ENCODE measurements around the gene HOXA1. TPM values are rescaled to one million over a fixed set of nuclear protein-coding genes. Genes with fewer than 3 reads are reported as not detected.

Gene HOXA1
- total RNA-seq, 2 experiments from 2014 or later, result 0.89 to 0.92 TPM

DNA sequence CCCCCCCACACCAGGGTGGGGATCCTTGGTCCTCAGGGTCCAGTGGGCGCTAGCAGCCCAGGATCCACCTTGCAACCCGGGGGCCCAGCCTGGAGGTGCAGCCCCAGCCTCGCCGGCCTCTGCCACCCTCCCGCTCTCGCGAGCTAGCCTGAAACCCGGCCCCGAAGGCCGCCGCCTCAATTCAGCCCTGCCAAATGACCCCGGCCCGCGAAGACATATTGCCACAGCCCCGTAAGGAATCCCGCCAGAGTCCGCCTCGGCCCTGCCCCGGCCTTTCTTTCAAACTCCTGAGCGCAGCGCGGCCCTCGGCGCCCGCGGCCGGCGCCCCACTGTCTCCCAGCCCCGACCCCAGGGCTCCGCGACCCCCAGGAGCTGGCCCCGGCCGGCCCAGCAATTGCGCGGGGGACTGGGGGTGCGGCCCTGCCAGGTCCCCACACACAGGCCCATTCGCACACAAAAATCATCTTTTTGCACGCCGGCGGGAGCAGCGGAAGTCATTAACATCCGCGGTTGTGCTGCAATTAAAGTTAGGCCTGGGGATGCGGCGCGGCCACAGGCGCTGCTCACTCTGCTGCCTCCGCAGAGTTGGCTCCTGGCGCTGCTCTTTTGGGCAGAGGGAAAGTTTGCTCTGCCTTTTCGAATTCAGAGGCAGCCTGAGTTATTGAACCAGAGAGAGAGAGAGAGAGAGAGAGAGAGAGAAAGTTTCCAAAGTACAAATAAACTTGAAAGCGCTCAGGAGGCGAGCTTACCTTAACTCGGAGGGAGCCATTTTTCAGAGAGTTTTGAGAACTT lies 43.7 kb upstream of the HOXA1 start:
- Mint-ChIP-seq H3K4me3 (no peak overlapping the region), H3K9me3 (ENCODE audit: insufficient read depth) (no peaks in the 10 kb centered on the region), H3K4me1 (ENCODE audit: low read depth) (peaks cover 12% of the 10 kb centered on the region), H3K27ac (no peak overlapping the region), H3K27me3 (ENCODE audit: low read depth) (peaks cover 34% of the 10 kb centered on the region), H3K36me3 (ENCODE audit: low read depth) (no peaks in the 10 kb centered on the region)
- ChIA-PET POLR2A (no interaction called here), CTCF (no interaction called here)
- no peak for DNase-seq
- ATAC-seq, result no peak

GRCh38 chr7:27138985-27139333 lies 43.2 kb upstream of the HOXA1 start:
- ATAC-seq (no peak), DNase-seq (no peak)
- H3K4me1 Mint-ChIP-seq (ENCODE audit: low read depth), result peaks cover 17% of the 10 kb centered on the region
- peaks cover 38% of the 10 kb centered on the region for H3K27me3 Mint-ChIP-seq (ENCODE audit: low read depth)
- H3K36me3 Mint-ChIP-seq (ENCODE audit: low read depth), result no peaks in the 10 kb centered on the region
- POLR2A ChIA-PET, result no interaction called here
- no peak overlapping the region for H3K4me3 Mint-ChIP-seq
- CTCF ChIA-PET, result no interaction called here
- no peak overlapping the region for H3K27ac Mint-ChIP-seq
- no peaks in the 10 kb centered on the region for H3K9me3 Mint-ChIP-seq (ENCODE audit: insufficient read depth)

- Mint-ChIP-seq H3K4me3 (no peak overlapping the region), H3K36me3 (ENCODE audit: low read depth) (no peaks in the 10 kb centered on the region), H3K9me3 (ENCODE audit: insufficient read depth) (no peaks in the 10 kb centered on the region), H3K4me1 (ENCODE audit: low read depth) (peaks cover 20% of the 10 kb centered on the region), H3K27me3 (ENCODE audit: low read depth) (peaks cover 41% of the 10 kb centered on the region), H3K27ac (no peak overlapping the region)
- ATAC-seq (no peak), DNase-seq (no peak)
- ChIA-PET CTCF (no interaction called here), POLR2A (no interaction called here)
Observed at GRCh38 chr7:27138472-27138871, 42.7 kb upstream of the HOXA1 start.

- Mint-ChIP-seq H3K36me3 (ENCODE audit: low read depth) (no peaks in the 10 kb centered on the region), H3K4me3 (no peak overlapping the region), H3K27ac (no peak overlapping the region), H3K4me1 (ENCODE audit: low read depth) (peaks cover 20% of the 10 kb centered on the region), H3K9me3 (ENCODE audit: insufficient read depth) (no peaks in the 10 kb centered on the region), H3K27me3 (ENCODE audit: low read depth) (peaks cover 46% of the 10 kb centered on the region)
- DNase-seq, result no peak
- no peak for ATAC-seq
- ChIA-PET POLR2A (no interaction called here), CTCF (no interaction called here)
Observed at GRCh38 chr7:27137640-27138315, 42.0 kb upstream of the HOXA1 start.

- Mint-ChIP-seq H3K27ac (no peak overlapping the region), H3K4me1 (ENCODE audit: low read depth) (peaks cover 20% of the 10 kb centered on the region), H3K36me3 (ENCODE audit: low read depth) (no peaks in the 10 kb centered on the region), H3K27me3 (ENCODE audit: low read depth) (peaks cover 47% of the 10 kb centered on the region), H3K9me3 (ENCODE audit: insufficient read depth) (no peaks in the 10 kb centered on the region), H3K4me3 (no peak overlapping the region)
- CTCF ChIA-PET, result interaction anchor here (1.4 kb wide), 1 partner anchor 16 kb away, joined by 5 read pairs; no protein-coding TSS in a partner anchor
- DNase-seq (no peak), ATAC-seq (no peak)
- POLR2A ChIA-PET, result no interaction called here
Observed at GRCh38 chr7:27134392-27134791, 38.6 kb upstream of the HOXA1 start.

DNA sequence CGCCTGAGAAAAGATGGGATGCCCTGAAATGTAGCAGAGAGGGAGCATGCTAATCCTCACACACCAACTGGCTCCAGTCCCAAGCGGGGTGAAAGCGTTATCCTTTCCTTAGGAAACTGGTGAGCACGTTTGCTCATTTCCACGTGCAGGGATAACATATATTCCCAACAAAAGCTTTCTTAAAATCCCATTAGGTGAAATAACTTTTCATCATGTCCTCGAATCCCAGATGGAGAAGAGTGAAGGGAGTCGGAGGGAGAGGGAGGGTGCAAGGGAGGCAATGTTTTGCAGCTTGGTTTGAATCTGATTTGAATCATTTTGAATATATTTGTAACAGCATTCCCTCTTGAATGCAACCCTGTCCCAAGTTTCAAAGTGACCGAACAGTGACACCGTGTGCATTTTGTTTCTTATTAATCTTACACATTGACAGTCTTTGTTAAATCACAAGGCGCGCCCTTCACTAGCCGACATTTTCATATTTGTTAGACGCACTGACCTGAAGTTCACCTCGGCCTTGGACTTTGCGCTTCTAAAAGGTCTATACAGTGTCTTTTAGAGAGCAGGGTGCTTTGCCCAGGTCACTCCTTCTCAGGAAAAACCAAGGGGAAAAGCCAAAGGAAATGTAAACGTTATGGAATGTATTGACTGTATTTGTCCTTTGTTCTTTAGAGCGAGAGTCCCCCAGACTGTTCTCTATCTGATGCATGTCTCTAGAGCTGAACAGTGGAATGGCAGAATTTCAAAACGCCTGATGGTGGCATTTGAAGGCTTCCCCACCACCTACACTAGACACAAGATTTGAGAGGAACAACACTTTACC lies 37.8 kb upstream of the HOXA1 start:
- DNase-seq (no peak), ATAC-seq (no peak)
- no peaks in the 10 kb centered on the region for H3K9me3 Mint-ChIP-seq (ENCODE audit: insufficient read depth)
- no peaks in the 10 kb centered on the region for H3K36me3 Mint-ChIP-seq (ENCODE audit: low read depth)
- H3K4me3 Mint-ChIP-seq, result no peak overlapping the region
- H3K27me3 Mint-ChIP-seq (ENCODE audit: low read depth), result peaks cover 48% of the 10 kb centered on the region
- ChIA-PET CTCF (interaction anchor here (1.4 kb wide), 1 partner anchor 16 kb away, joined by 5 read pairs; no protein-coding TSS in a partner anchor), POLR2A (no interaction called here)
- no peak overlapping the region for H3K27ac Mint-ChIP-seq
- peaks cover 20% of the 10 kb centered on the region for H3K4me1 Mint-ChIP-seq (ENCODE audit: low read depth)

GRCh38 chr7:27132978-27133377 lies 37.2 kb upstream of the HOXA1 start:
- no peak overlapping the region for H3K4me3 Mint-ChIP-seq

DNA sequence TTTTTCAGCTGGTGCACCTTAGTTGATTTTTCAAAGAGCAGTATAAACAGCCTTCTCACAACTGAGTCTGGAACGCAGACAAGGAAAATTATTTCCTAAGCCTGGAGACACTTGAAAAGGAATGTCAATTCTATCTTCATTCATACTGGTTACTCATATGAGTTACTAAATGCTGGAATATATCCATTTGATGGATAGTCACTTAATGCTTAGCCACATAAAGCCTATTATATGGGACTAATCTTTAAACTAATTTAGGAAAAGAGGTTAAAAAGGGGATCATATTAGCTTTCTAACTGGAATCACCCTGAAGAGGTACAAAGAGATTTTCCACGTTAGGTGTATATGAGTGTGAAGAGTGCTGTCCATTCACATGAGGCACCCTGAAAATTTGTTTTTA lies 36.4 kb upstream of the HOXA1 start:
- DNase-seq (no peak), ATAC-seq (no peak)
- ChIA-PET POLR2A (no interaction called here), CTCF (interaction anchor here (2.1 kb wide), 1 partner anchor 19 kb away, joined by 6 read pairs; no protein-coding TSS in a partner anchor)
- peaks cover 19% of the 10 kb centered on the region for H3K4me1 Mint-ChIP-seq (ENCODE audit: low read depth)
- no peak overlapping the region for H3K27ac Mint-ChIP-seq
- H3K27me3 Mint-ChIP-seq (ENCODE audit: low read depth), result peaks cover 50% of the 10 kb centered on the region
- H3K4me3 Mint-ChIP-seq, result no peak overlapping the region
- no peaks in the 10 kb centered on the region for H3K9me3 Mint-ChIP-seq (ENCODE audit: insufficient read depth)
- no peaks in the 10 kb centered on the region for H3K36me3 Mint-ChIP-seq (ENCODE audit: low read depth)

More at GRCh38 chr7:27132978-27133377, 37.2 kb upstream of the HOXA1 start:
- Mint-ChIP-seq H3K27ac (no peak overlapping the region), H3K4me1 (ENCODE audit: low read depth) (peaks cover 20% of the 10 kb centered on the region), H3K27me3 (ENCODE audit: low read depth) (peaks cover 48% of the 10 kb centered on the region), H3K36me3 (ENCODE audit: low read depth) (no peaks in the 10 kb centered on the region), H3K9me3 (ENCODE audit: insufficient read depth) (no peaks in the 10 kb centered on the region)
- ChIA-PET CTCF (no interaction called here), POLR2A (no interaction called here)
- ATAC-seq (no peak), DNase-seq (no peak)

DNA sequence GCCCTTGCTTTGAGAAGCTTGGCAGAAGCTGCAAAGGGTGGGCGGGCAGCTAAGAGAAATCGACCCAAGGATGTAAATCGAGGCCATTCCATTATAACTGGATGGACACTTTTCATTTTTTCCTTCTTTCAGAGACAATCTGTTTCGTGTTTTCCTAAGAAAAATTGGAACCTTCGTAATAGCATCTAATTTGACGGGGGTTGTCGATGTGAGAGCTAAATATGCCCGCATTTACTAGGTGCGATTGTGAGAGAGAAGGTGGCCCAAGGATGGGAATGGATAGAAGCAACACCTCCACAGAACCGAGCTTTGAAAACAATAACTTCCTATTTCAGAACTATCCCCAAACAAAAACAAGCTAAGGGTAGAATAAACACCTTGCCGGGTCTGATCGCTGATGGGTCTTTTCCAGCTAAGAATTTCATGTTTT lies 35.6 kb upstream of the HOXA1 start:
- Mint-ChIP-seq H3K4me3 (peak overlapping the region; percentile 57), H3K9me3 (ENCODE audit: insufficient read depth) (no peaks in the 10 kb centered on the region), H3K4me1 (ENCODE audit: low read depth) (peaks cover 18% of the 10 kb centered on the region), H3K36me3 (ENCODE audit: low read depth) (no peaks in the 10 kb centered on the region), H3K27ac (no peak overlapping the region), H3K27me3 (ENCODE audit: low read depth) (peaks cover 53% of the 10 kb centered on the region)
- ChIA-PET CTCF (interaction anchor here (1.4 to 2.1 kb wide), 2 partner anchors 12 to 20 kb away, joined by 3 to 6 read pairs; partner anchors contain the start of gene HOXA5), POLR2A (no interaction called here)
- no peak for DNase-seq
- ATAC-seq, result no peak

- Mint-ChIP-seq H3K27me3 (ENCODE audit: low read depth) (peaks cover 51% of the 10 kb centered on the region), H3K36me3 (ENCODE audit: low read depth) (no peaks in the 10 kb centered on the region), H3K4me3 (peak within 1 kb of the TSS; percentile 57), H3K4me1 (ENCODE audit: low read depth) (peaks cover 18% of the 10 kb centered on the region), H3K9me3 (ENCODE audit: insufficient read depth) (no peaks in the 10 kb centered on the region), H3K27ac (no peak within 1 kb of the TSS)
- CTCF ChIA-PET, result interaction anchor here (1.2 to 2.1 kb wide), 3 partner anchors 13 to 34 kb away, joined by 3 to 6 read pairs (median 3); partner anchors contain the start of gene HOXA5
- peak; percentile 93 for ATAC-seq
- POLR2A ChIA-PET, result interaction anchor here (1.0 kb wide), 1 partner anchor 9 kb away, joined by 3 read pairs; no protein-coding TSS in a partner anchor
- DNase-seq, result peak; percentile 72
Observed at GRCh38 chr7:27130540-27131389, 35.0 kb upstream of the HOXA1 start, which contains the start of gene HOXA4. TSS of gene HOXA4 (minus strand) at chr7:27130757. CDS start at chr7:27130733, 24 bp downstream.

Data from activated CD8-positive, alpha-beta T cell treated with anti-CD3 and anti-CD28 coated beads, Interleukin-2, amount 10 ng/mL, durations not matched to agents 7 days and 5 days (primary cell).